ENCODE results near the gene STPG1. TPM values are rescaled to one million over a fixed set of nuclear protein-coding genes. Genes with fewer than 3 reads are reported as not detected.

STPG1 gene
- total RNA-seq, 1 donor from 2014 or later = 6.8 TPM

GRCh38 chr1:24311741-24312140 is 101.8 kb downstream of the STPG1 start:
- DNase-seq (ENCODE audit: missing footprints) (no peak), ATAC-seq (no peak)
- intact Hi-C loops (cut with DNase I) = loop anchor here (10.0 kb wide), 1 partner anchor 107 kb away; no protein-coding TSS in a partner anchor

- intact Hi-C loops (cut with DNase I) = loop anchor here (10.0 kb wide), 1 partner anchor 106 kb away; no protein-coding TSS in a partner anchor
- ATAC-seq (no peak), DNase-seq (ENCODE audit: missing footprints) (no peak)
Observed at GRCh38 chr1:24311234-24311633, 102.3 kb downstream of the STPG1 start.

- no peak for DNase-seq (ENCODE audit: missing footprints)
- intact Hi-C loops (cut with DNase I) = loop anchor here (10.0 kb wide), 1 partner anchor 105 kb away; no protein-coding TSS in a partner anchor
- ATAC-seq = no peak
Observed at GRCh38 chr1:24309762-24310485, 103.7 kb downstream of the STPG1 start.

- DNase-seq (ENCODE audit: missing footprints) (no peak), ATAC-seq (no peak)
- intact Hi-C loops (cut with DNase I) = no loop called here
Observed at GRCh38 chr1:24308365-24309015, 105.1 kb downstream of the STPG1 start.

Other genes starting within 250 kb of the STPG1 start
- 2.8 TPM for gene IFNLR1, start 226.5 kb downstream of the STPG1 start, total RNA-seq
- gene GRHL3, start 94.4 kb downstream of the STPG1 start, total RNA-seq = not detected
- 30.9 TPM for gene NIPAL3, start 2.0 kb upstream of the STPG1 start, total RNA-seq
- gene RCAN3, start 89.1 kb upstream of the STPG1 start, total RNA-seq = 5.9 TPM
- 0.22 TPM for gene NCMAP, start 142.3 kb upstream of the STPG1 start, total RNA-seq
- gene SRRM1, start 229.5 kb upstream of the STPG1 start, total RNA-seq = 58.8 TPM